Measurements from ENCODE around the gene TRIP13. TPM values are rescaled to one million over a fixed set of nuclear protein-coding genes. Genes with fewer than 3 reads are reported as not detected.
"Not testable (repeated sequence)": the region's sequence is repeated elsewhere in the genome, so short reads cannot be mapped to it uniquely, and the experiment has no call there.

TRIP13 gene
- total and polyA plus RNA-seq, 7 donors, result 0.39 to 2.9 (median 0.81) TPM

DNA sequence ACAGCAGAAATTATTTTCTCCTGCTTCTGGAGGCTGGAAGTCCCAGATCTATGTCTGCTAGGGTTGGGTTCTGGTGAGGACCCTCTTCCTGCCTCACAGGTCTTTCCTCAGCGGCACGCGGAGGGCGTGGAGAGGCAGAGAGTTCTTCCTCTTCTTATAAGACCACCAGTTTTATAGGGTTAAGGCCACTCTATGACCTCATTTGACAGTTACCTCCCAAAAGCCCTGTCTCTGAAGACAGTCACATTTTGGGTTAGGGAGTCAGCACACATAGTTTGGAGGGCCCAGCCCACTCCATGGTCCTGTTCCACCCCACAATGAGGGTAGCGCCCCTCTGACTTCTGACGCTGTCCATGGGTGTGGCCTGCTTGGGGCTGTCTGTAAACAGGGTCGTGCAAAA, 46.7 kb downstream of the TRIP13 start:
- H3K27me3 ChIP-seq (ENCODE audit: insufficient read depth in 3 of 3, low read length in 2 of 3), result peaks cover 0 to 16% (median 0%) of the 10 kb centered on the region in 3 donors
- intact Hi-C loops (cut with DNase I), result no loop called here
- no peaks in the 10 kb centered on the region for H3K4me1 ChIP-seq
- no peaks in the 10 kb centered on the region for H3K36me3 ChIP-seq (ENCODE audit: insufficient read depth in 1 of 2, low read depth in 1 of 2)
- H3K4me3 ChIP-seq, result no peak overlapping the region
- H3K9me3 ChIP-seq, result no peaks in the 10 kb centered on the region
- ATAC-seq, result no peak
- DNase-seq, result no peak
- no peak overlapping the region for H3K27ac ChIP-seq
- TF ChIP-seq, protein P1, sequence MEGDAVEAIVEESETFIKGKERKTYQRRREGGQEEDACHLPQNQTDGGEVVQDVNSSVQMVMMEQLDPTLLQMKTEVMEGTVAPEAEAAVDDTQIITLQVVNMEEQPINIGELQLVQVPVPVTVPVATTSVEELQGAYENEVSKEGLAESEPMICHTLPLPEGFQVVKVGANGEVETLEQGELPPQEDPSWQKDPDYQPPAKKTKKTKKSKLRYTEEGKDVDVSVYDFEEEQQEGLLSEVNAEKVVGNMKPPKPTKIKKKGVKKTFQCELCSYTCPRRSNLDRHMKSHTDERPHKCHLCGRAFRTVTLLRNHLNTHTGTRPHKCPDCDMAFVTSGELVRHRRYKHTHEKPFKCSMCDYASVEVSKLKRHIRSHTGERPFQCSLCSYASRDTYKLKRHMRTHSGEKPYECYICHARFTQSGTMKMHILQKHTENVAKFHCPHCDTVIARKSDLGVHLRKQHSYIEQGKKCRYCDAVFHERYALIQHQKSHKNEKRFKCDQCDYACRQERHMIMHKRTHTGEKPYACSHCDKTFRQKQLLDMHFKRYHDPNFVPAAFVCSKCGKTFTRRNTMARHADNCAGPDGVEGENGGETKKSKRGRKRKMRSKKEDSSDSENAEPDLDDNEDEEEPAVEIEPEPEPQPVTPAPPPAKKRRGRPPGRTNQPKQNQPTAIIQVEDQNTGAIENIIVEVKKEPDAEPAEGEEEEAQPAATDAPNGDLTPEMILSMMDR (IDR thresholded peaks at IDR 0.05), result no peak
- WGBS, 3 donors, result 74 to 83% (median 77%) methylated on average over 7 of the region's 7 CpGs

DNA sequence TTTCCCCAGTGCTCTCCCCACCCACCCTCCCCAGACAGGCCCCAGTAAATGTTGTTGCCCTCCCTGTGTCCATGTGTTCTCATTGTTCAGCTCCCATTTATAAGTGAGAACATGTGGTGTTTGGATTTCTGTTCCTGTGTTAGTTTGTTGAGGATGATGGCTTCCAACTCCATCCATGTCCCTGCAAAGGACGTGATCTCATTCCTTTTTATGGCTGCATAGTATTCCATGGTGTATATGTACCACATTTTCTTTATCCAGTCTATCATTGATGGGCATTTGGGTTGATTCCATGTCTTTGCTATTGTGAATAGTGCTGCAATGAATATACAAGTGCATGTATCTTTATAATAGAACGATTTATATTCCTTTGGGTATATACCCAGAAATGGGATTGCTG, 48.1 kb downstream of the TRIP13 start:
- WGBS, 3 donors, result 73 to 83% (median 79%) methylated on average over 2 of the region's 2 CpGs

DNA sequence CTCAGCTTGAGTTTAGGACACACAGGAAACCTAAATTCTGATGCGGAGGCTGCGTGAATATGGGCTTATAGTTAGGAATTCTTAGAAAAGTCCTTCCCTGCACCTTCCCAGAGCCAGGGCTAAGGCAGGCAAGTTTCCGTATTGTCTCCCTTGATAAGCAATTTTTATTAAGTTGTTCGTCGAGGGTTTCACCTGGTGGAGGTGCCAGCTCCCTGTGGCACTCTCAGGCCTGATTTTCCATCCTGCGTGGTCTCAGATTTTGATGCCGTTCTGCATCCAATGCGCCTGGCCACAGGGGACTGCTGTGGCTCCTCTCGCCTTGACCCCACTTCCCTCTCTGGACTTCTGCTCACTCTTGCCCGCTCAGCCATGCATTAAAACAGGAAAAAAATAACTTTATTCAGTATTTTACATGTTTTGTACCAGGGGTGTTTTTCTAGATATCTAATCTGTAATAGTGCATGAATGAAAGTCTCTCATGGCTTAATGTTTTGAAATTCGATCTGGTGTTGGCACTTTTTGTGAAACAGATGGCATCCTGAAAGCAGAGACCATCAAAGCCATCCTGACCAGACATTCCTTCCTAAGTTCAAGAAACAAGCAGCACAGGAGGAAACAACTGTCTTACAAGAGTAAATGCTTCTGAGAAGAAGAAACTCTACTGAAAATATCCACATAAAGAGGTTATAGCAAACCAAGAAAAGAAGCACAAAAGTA, 50.7 kb downstream of the TRIP13 start:
- DNase-seq (no peak), ATAC-seq (no peak)
- intact Hi-C loops (cut with DNase I), result no loop called here
- Histone ChIP-seq H3K36me3 (ENCODE audit: insufficient read depth in 1 of 2, low read depth in 1 of 2) (no peaks in the 10 kb centered on the region), H3K27me3 (ENCODE audit: insufficient read depth in 3 of 3, low read length in 2 of 3) (peaks cover 0 to 50% (median 9%) of the 10 kb centered on the region in 3 donors), H3K9me3 (no peaks in the 10 kb centered on the region), H3K27ac (no peak overlapping the region), H3K4me3 (no peak overlapping the region), H3K4me1 (no peaks in the 10 kb centered on the region)
- 51 to 54% (median 51%) methylated on average over 11 of the region's 11 CpGs for WGBS, 3 donors
- TF ChIP-seq, protein P1 (IDR thresholded peaks at IDR 0.05), result no peak

More for the DNA sequence above, 48.1 kb downstream of the TRIP13 start:
- H3K9me3 ChIP-seq; DNase-seq; H3K4me1 ChIP-seq; H3K4me3 ChIP-seq; intact Hi-C loops (cut with DNase I); H3K36me3 ChIP-seq (ENCODE audit: insufficient read depth in 1 of 2, low read depth in 1 of 2); ATAC-seq; H3K27ac ChIP-seq: not testable (repeated sequence)
- peaks cover 0 to 27% (median 0%) of the 10 kb centered on the region in 3 donors for H3K27me3 ChIP-seq (ENCODE audit: insufficient read depth in 3 of 3, low read length in 2 of 3)

DNA sequence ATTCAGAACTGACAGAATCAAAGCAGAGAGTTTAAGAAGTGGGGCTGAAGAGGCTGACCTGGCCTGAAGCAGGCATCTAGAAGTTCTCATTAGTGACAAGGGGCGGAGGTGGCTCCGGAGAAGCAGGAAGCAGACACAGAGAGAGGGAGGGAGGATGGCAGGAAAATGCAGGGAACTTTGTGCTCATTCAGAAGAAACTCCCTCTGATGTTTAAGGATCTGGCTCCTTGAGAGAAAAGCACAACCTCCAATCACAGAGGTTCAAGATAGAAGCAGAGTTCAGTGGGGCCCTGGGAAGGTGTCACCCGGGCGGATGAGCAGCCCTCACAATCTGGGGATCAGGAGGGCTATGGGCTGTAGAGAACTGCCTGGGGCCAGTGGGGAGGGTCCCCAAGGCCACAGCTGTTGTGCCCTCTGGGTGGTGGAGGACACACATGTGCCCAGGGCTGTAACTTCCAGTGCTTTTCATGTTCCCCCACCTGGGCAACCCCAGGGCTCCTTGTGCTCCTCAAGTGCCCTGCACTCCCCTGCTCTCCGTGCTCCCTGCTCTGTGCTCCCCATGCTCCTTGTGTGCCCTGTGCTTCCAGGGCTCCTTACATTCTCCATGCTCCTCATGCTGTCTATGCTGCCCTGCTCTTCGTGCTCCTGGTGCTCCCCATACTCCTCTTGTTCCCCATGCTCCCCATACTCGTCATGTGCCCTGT, 51.4 kb downstream of the TRIP13 start:
- TF ChIP-seq, protein P1 (IDR thresholded peaks at IDR 0.05), result no peak
- Histone ChIP-seq H3K27ac (no peak overlapping the region), H3K27me3 (ENCODE audit: insufficient read depth in 3 of 3, low read length in 2 of 3) (peaks cover 0 to 57% (median 15%) of the 10 kb centered on the region in 3 donors), H3K9me3 (no peaks in the 10 kb centered on the region), H3K4me1 (no peaks in the 10 kb centered on the region), H3K4me3 (no peak overlapping the region), H3K36me3 (ENCODE audit: insufficient read depth in 1 of 2, low read depth in 1 of 2) (no peaks in the 10 kb centered on the region)
- ATAC-seq (no peak), DNase-seq (no peak)
- intact Hi-C loops (cut with DNase I), result loop anchor here in 1 of 2 donors (1.0 kb wide), 1 partner anchor 32 kb away; no protein-coding TSS in a partner anchor
- WGBS, 3 donors, result 62 to 63% (median 63%) methylated on average over 7 of the region's 7 CpGs

DNA sequence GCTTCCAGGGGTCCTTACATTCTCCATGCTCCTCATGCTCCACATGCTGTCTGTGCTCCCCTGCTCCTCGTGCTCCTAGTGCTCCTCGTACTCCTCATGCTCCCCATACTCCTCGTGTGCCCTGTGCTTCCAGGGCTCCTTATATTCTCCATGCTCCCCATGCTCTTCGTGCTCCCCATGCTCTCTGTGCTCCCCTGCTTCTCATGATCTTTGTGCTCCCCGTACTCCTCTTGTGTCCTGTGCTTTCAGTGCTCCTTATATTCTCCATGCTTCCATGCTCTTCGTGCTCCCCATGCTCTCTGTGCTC, 51.9 kb downstream of the TRIP13 start:
- H3K4me3 ChIP-seq, result no peak overlapping the region
- H3K27me3 ChIP-seq (ENCODE audit: insufficient read depth in 3 of 3, low read length in 2 of 3), result peaks cover 0 to 61% (median 15%) of the 10 kb centered on the region in 3 donors
- no peaks in the 10 kb centered on the region for H3K4me1 ChIP-seq
- DNase-seq, result no peak
- no peaks in the 10 kb centered on the region for H3K9me3 ChIP-seq
- TF ChIP-seq, protein P1 (IDR thresholded peaks at IDR 0.05), result no peak
- ATAC-seq, result no peak
- 90 to 91% (median 90%) methylated on average over 6 of the region's 6 CpGs for WGBS, 3 donors
- no peaks in the 10 kb centered on the region for H3K36me3 ChIP-seq (ENCODE audit: insufficient read depth in 1 of 2, low read depth in 1 of 2)
- H3K27ac ChIP-seq, result no peak overlapping the region
- intact Hi-C loops (cut with DNase I), result loop anchor here in 1 of 2 donors (1.0 kb wide), 1 partner anchor 32 kb away; no protein-coding TSS in a partner anchor

Measured in psoas muscle (tissue), 8 donors.